ENCODE results near the gene TMEM139. TPM values are rescaled to one million over a fixed set of nuclear protein-coding genes. Genes with fewer than 3 reads are reported as not detected.

TMEM139 gene
- total and polyA plus RNA-seq, 10 of the 15 experiments (the other 5 are each of a cell fraction or from before 2014, with no cell fraction given), result 0.31 TPM; not detected in 9

DNA sequence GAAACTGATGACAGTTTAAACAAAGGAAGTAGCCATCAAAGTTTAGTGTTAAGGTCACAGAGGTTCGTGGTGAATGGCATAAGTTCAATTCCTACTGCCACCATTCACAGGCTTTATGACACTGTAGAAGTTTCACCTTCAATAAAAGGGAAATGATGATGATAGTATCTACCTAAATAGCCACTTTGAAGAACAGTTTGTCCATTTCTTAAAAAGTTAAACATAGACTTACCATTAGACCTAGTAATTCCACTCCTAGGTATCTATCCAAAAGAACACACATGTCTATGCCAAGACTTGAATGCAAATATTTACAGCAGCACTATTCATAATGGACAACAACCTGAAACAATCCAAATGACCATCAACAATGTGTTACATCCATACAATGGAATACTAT is 40.4 kb upstream of the TMEM139 start (continued):
- TF ChIP-seq E2F4 (IDR thresholded peaks at IDR 0.05; ENCODE audit: low read depth, low read length), result no peak
- no peak for TF ChIP-seq CBFB (IDR thresholded peaks at IDR 0.05; ENCODE audit: low read depth)
- no peak for TF ChIP-seq PAX8 (IDR thresholded peaks at IDR 0.05)
- no peak for TF ChIP-seq PAX5 (IDR thresholded peaks at IDR 0.05; ENCODE audit: borderline replicate concordance, low read depth, low read length)
- TF ChIP-seq, protein P1, sequence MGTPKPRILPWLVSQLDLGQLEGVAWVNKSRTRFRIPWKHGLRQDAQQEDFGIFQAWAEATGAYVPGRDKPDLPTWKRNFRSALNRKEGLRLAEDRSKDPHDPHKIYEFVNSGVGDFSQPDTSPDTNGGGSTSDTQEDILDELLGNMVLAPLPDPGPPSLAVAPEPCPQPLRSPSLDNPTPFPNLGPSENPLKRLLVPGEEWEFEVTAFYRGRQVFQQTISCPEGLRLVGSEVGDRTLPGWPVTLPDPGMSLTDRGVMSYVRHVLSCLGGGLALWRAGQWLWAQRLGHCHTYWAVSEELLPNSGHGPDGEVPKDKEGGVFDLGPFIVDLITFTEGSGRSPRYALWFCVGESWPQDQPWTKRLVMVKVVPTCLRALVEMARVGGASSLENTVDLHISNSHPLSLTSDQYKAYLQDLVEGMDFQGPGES (IDR thresholded peaks at IDR 0.05), result no peak
- TF ChIP-seq POLR2A (IDR thresholded peaks at IDR 0.05; ENCODE audit: low read depth, low read length), result no peak
- TF ChIP-seq, protein P2, sequence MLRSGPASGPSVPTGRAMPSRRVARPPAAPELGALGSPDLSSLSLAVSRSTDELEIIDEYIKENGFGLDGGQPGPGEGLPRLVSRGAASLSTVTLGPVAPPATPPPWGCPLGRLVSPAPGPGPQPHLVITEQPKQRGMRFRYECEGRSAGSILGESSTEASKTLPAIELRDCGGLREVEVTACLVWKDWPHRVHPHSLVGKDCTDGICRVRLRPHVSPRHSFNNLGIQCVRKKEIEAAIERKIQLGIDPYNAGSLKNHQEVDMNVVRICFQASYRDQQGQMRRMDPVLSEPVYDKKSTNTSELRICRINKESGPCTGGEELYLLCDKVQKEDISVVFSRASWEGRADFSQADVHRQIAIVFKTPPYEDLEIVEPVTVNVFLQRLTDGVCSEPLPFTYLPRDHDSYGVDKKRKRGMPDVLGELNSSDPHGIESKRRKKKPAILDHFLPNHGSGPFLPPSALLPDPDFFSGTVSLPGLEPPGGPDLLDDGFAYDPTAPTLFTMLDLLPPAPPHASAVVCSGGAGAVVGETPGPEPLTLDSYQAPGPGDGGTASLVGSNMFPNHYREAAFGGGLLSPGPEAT (IDR thresholded peaks at IDR 0.05; ENCODE audit: low read depth), result no peak
- TF ChIP-seq SMC3 (IDR thresholded peaks at IDR 0.05; ENCODE audit: borderline replicate concordance, low read length), result no peak
- no peak for TF ChIP-seq E4F1 (IDR thresholded peaks at IDR 0.05; ENCODE audit: borderline replicate concordance, partially characterized antibody)
- no peak for TF ChIP-seq FOXM1 (IDR thresholded peaks at IDR 0.05; ENCODE audit: low read depth, low read length)

Measured in GM12878 (cell line).